GM23338 (cell line): ENCODE measurements around the gene ELFN1.
A peak's percentile ranks its signal among the peaks of the same experiment; 100 is the strongest.

Source experiments
- CREB1 ChIP-seq: fragments of 250-450 bp; sonication (Bioruptor Pico); IDR thresholded peaks from 2 replicates; pipeline ENCODE4 v1.5.0; 2020; ENCODE audit warnings: low read depth, mild to moderate bottlenecking, moderate library complexity
- EZH2 ChIP-seq: fragments of 200-600 bp; sonication (generic); IDR thresholded peaks from one replicate; pipeline ENCODE4 v1.8.0; 2017; ENCODE audit warnings: antibody characterized with exemption, mild to moderate bottlenecking, low read depth; ENCODE audit not compliant: unreplicated experiment
- JUNB ChIP-seq: IDR thresholded peaks from one replicate; pipeline ENCODE4 v1.6.1; 2016; ENCODE audit warnings: antibody characterized with exemption; ENCODE audit not compliant: unreplicated experiment
- NANOG ChIP-seq: IDR thresholded peaks from 2 replicates; pipeline ENCODE4 v1.6.1; 2016; ENCODE audit warnings: antibody characterized with exemption, borderline replicate concordance
- POLR2AphosphoS5 ChIP-seq: IDR thresholded peaks from 2 replicates; pipeline ENCODE4 v1.6.1; 2016; ENCODE audit warnings: antibody characterized with exemption, low read depth
- ZNF114 ChIP-seq: fragments of 250-450 bp; sonication (Bioruptor Pico); IDR thresholded peaks from 2 replicates; pipeline ENCODE4 v1.5.0; 2020; ENCODE audit warnings: mild to moderate bottlenecking, moderate library complexity
- TF ChIP-seq, protein P1 (sequence below), 2 experiments: fragments of 200-600 bp in 1 of 2; sonication (generic) in 1 of 2; conservative IDR thresholded peaks; 2 replicates each; pipeline versions ENCODE4 v1.5.1 to v1.6.1; 2016 to 2017; ENCODE audit warnings: antibody characterized with exemption in 2 of 2, low read depth in 2 of 2, mild to moderate bottlenecking in 2 of 2, moderate library complexity in 1 of 2
- TF ChIP-seq, protein P2 (sequence below): IDR thresholded peaks from one replicate; pipeline ENCODE4 v1.6.1; 2018; ENCODE audit warnings: antibody characterized with exemption; ENCODE audit not compliant: unreplicated experiment

DNA sequence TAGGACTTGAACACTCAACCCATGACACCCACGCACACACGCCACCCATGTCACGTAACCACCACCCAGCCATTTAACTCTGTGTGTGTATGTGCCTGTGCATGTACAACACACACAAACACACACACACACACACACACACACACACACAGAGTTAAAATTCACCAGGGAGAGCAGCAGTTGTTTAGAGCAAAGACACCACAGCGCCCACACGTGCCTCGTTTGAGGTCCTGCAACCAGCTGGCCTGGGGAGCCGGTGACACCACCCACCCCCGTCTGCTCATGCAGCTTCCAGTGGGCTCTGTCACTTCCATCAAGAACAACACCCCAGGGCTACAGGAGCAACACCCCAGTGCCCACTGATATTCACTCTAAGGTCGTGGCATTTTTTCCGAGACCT is 97.4 kb downstream of the ELFN1 start:
- TF ChIP-seq, protein P1, sequence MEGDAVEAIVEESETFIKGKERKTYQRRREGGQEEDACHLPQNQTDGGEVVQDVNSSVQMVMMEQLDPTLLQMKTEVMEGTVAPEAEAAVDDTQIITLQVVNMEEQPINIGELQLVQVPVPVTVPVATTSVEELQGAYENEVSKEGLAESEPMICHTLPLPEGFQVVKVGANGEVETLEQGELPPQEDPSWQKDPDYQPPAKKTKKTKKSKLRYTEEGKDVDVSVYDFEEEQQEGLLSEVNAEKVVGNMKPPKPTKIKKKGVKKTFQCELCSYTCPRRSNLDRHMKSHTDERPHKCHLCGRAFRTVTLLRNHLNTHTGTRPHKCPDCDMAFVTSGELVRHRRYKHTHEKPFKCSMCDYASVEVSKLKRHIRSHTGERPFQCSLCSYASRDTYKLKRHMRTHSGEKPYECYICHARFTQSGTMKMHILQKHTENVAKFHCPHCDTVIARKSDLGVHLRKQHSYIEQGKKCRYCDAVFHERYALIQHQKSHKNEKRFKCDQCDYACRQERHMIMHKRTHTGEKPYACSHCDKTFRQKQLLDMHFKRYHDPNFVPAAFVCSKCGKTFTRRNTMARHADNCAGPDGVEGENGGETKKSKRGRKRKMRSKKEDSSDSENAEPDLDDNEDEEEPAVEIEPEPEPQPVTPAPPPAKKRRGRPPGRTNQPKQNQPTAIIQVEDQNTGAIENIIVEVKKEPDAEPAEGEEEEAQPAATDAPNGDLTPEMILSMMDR (conservative IDR thresholded peaks at IDR 0.05; ENCODE audit: low read depth in 2 of 2): peak; percentile 48 to 68
- TF ChIP-seq, protein P2, sequence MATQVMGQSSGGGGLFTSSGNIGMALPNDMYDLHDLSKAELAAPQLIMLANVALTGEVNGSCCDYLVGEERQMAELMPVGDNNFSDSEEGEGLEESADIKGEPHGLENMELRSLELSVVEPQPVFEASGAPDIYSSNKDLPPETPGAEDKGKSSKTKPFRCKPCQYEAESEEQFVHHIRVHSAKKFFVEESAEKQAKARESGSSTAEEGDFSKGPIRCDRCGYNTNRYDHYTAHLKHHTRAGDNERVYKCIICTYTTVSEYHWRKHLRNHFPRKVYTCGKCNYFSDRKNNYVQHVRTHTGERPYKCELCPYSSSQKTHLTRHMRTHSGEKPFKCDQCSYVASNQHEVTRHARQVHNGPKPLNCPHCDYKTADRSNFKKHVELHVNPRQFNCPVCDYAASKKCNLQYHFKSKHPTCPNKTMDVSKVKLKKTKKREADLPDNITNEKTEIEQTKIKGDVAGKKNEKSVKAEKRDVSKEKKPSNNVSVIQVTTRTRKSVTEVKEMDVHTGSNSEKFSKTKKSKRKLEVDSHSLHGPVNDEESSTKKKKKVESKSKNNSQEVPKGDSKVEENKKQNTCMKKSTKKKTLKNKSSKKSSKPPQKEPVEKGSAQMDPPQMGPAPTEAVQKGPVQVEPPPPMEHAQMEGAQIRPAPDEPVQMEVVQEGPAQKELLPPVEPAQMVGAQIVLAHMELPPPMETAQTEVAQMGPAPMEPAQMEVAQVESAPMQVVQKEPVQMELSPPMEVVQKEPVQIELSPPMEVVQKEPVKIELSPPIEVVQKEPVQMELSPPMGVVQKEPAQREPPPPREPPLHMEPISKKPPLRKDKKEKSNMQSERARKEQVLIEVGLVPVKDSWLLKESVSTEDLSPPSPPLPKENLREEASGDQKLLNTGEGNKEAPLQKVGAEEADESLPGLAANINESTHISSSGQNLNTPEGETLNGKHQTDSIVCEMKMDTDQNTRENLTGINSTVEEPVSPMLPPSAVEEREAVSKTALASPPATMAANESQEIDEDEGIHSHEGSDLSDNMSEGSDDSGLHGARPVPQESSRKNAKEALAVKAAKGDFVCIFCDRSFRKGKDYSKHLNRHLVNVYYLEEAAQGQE: no peak
- TF ChIP-seq POLR2AphosphoS5 (no peak), NANOG (no peak), EZH2 (no peak), ZNF114 (CRISPR knock-in tag) (no peak), CREB1 (CRISPR knock-in tag) (no peak), JUNB (no peak)
